HG02623 (cell line): ENCODE results near the gene SCAPER.
A peak's percentile ranks its signal among the peaks of the same experiment; 100 is the strongest.

Source experiments
- ATAC-seq: cut with Tn5 transposase; IDR thresholded peaks from one replicate; pipeline ENCODE4 v1.9.1; 2021; ENCODE audit warnings: moderate library complexity; ENCODE audit not compliant: unreplicated experiment

Gene SCAPER

DNA sequence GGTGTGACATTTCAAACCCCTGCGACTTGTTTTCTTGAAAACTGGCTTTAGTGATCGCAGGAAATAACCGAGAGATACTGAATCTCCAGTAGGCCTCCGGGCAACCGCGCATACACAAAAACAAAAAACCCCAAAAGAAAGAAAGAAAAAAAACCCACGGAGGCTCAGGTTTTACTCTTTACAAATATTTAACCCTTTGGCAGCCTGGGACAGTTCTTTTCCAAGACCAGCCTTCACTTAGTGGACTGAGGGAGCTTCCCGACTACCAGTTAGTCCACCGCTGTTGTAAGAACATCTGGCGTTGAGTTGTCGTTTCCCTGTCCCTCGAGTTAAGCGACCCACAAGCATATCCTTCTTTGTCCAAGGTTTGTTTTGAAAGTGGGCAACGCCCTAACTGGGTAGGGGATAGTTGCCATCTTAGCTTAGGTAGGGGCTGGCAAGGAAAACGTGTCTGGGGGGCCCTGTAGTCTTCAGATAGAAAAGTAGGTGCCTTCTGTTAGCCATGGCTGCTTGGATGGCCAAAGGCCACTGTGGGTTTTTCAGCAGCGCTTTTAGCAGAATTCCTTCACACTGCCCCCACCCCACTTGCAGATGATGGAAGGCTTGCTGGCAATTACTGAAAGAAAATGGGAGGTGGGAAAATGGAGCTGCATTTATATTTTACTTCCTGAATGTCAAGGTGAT is 561.7 kb downstream of the SCAPER start:
- ATAC-seq: no peak

DNA sequence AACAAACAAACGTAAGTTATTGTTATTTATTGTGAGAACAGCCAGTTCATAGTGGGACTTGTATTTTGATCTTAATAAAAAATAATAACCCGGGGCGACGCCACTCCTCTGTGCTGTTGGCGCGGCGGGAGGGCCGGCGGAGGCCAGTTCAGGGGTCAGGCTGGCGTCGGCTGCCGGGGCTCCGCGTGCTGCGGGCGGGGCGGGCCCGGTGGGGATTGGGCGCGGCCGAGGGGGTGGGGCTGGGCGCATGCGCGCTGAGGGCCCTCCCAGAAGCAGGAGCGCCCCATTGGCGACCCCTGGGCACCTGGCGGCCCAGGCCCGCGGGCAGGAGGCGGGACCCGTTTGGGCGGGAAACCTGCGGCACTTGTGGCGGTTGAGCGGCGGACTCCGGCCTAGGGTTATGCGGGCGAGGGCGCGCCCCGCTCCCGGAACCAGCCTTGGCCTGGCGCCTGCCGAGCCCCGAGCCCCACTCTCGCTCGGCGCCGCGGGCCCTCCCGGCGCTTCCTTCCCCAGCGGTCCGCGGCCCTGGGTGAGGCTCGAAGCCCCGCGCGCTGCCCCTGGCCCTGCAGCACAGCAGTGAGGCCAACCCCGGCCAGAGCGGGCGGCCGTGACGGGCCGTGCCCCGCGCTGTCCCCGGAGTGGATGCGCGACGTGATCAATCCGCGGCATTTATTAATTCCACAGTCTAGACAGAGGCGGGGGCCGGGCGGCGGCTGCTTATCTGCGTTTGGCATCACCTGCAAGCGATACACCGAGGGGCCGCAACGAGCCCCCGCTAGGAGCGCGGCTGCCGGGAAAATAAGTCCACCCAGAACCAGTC is 562.5 kb downstream of the SCAPER start:
- ATAC-seq: no peak

DNA sequence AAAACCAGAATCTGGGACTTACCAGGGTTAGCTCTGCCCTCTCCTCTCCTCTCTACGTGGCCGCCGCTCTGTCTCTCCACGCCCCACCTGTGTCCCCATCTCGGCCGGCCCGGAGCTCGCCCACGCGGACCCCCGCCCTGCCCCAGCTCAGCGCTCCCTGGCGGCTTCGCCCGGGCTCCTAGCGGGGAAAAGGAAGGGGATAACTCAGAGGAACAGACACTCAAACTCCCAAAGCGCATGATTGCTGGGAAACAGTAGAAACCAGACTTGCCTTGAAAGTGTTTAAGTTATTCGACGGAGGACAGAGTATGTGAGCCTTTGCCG is 563.1 kb downstream of the SCAPER start:
- no peak for ATAC-seq

DNA sequence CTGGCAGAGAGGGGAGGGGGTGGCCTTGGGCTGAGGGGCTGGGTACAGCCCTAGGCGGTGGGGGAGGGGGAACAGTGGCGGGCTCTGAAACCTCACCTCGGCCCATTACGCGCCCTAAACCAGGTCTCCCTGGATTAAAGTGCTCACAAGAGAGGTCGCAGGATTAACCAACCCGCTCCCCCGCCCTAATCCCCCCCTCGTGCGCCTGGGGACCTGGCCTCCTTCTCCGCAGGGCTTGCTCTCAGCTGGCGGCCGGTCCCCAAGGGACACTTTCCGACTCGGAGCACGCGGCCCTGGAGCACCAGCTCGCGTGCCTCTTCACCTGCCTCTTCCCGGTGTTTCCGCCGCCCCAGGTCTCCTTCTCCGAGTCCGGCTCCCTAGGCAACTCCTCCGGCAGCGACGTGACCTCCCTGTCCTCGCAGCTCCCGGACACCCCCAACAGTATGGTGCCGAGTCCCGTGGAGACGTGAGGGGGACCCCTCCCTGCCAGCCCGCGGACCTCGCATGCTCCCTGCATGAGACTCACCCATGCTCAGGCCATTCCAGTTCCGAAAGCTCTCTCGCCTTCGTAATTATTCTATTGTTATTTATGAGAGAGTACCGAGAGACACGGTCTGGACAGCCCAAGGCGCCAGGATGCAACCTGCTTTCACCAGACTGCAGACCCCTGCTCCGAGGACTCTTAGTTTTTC is 563.6 kb downstream of the SCAPER start:
- no peak for ATAC-seq

DNA sequence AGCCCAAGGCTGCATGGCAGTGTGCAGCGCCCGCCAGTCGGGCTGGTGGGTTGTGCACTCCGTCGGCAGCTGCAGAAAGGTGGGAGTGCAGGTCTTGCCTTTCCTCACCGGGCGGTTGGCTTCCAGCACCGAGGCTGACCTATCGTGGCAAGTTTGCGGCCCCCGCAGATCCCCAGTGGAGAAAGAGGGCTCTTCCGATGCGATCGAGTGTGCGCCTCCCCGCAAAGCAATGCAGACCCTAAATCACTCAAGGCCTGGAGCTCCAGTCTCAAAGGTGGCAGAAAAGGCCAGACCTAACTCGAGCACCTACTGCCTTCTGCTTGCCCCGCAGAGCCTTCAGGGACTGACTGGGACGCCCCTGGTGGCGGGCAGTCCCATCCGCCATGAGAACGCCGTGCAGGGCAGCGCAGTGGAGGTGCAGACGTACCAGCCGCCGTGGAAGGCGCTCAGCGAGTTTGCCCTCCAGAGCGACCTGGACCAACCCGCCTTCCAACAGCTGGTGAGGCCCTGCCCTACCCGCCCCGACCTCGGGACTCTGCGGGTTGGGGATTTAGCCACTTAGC is 564.3 kb downstream of the SCAPER start:
- ATAC-seq: no peak

DNA sequence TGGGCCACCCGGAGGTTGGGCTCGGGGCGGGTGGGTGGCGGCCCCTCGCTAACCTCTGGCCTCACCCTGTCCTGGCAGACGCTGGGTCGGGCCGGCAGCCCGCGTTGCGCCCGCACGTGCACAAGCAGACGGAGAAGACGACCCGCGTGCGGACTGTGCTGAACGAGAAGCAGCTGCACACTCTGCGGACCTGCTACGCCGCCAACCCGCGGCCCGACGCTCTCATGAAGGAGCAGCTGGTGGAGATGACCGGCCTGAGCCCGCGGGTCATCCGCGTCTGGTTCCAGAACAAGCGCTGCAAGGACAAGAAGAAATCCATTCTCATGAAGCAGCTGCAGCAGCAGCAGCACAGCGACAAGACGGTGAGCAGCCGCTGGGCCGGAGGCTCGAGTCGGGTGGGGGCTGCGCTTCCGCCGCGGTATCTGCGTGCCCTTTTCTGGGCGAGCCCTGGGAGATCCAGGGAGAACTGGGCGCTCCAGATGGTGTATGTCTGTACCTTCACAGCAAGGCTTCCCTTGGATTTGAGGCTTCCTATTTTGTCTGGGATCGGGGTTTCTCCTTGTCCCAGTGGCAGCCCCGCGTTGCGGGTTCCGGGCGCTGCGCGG is 564.8 kb downstream of the SCAPER start:
- ATAC-seq: no peak

DNA sequence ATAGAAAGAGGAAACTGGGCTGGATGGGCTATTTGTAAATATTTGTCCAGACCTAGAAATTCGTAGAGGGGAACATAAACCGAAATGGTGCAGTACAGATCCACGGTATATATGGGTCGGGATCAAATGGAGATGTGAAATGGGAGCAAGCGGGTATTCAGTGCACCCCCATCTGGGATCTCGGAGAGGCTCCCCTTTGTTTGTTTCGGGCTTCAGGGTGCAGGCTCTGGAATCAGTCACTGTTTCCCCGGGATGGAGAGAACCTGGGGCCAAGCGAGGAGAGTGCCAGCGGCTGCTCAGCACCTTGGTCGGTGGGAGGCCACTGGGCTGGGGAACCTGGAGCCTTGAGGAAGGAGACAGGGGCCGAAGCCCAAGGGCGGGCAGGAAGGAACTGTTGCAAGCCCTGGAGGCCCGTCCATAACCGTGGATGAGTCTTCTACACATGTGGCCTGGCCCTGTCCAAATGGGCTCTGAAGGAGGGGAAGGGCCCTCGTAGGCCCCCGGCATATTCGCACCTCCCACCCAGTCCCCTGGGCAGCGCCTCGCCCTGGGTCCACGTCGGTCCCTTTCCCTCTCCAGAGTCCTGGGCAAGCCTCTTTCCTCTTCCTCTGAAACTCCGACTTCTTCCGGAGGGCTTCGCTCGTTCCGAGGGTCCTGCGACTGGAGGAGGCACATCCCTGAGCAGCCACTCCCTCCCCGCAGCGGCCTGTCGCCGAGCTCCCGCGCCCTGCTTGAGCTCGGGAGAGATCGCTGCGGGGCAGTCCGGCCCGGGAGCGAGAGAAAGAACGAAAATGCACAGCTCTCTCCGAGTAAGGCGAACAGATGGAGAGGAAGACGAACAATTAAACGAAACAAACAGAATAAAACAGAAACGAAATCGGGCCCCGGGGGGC is 565.6 kb downstream of the SCAPER start:
- no peak for ATAC-seq

DNA sequence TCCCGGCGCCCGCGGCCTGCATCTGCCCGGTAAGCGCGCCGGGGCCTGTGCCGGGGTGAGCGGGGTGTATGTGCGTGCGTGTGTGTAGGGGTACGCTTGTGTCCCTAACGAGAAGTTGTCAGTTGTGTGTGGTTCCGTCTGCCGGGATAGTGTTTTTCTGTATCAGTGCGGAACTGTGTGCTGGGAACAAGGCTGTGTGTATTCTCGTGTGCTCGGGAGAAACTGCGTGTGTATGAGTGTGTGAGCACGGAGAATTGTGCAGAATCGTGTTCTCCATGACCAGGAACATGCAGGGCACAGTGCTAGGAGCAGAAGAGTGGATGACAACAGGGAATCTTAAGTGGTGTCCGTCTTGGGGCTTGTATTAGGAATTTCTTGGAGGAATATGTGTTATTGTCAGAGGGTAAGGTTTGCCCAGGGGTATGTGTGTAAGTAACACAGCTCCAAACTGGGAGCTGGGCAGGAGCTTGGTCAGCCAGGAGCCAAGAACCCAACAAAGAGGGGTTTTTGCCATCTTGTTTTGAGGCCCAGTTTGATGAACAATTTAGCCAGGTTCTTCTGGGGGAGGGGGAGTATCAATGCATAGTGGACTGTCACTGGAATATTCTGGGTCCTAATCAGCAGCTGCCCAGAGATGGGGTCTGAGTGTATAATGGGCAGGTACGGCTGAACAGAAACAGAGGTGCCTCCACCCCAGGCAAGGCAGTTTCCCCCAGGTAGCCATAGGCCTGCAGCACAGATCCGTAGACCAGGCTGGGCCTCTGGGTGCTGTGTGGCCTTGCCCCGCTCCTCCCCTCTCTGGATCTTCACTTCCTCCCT is 566.4 kb downstream of the SCAPER start:
- ATAC-seq: no peak

DNA sequence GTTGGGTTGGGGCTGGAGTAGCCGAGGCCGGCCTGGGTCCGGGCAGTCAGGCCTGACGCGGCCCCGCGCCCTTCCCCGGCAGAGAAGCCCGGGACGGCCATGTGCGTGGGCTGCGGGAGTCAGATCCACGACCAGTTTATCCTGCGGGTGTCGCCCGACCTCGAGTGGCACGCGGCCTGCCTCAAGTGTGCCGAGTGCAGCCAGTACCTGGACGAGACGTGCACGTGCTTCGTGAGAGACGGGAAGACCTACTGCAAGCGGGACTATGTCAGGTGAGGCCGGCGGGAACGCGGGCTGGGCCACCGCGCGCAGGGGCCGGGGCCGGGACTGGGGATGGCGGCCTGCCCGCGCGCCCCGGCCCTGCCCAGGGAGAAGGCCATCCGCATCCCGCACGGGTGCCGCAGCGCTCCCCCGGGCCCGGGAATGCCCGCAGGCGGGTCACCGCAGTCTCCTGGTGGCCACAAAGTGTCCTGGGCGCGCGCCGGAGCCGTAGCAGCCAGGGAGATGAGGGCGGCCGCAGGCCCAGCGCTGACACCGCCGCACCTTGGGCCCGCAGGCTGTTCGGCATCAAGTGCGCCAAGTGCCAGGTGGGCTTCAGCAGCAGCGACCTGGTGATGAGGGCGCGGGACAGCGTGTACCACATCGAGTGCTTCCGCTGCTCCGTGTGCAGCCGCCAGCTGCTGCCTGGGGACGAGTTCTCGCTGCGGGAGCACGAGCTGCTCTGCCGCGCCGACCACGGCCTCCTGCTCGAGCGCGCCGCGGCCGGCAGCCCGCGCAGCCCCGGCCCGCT is 567.2 kb downstream of the SCAPER start:
- no peak for ATAC-seq

DNA sequence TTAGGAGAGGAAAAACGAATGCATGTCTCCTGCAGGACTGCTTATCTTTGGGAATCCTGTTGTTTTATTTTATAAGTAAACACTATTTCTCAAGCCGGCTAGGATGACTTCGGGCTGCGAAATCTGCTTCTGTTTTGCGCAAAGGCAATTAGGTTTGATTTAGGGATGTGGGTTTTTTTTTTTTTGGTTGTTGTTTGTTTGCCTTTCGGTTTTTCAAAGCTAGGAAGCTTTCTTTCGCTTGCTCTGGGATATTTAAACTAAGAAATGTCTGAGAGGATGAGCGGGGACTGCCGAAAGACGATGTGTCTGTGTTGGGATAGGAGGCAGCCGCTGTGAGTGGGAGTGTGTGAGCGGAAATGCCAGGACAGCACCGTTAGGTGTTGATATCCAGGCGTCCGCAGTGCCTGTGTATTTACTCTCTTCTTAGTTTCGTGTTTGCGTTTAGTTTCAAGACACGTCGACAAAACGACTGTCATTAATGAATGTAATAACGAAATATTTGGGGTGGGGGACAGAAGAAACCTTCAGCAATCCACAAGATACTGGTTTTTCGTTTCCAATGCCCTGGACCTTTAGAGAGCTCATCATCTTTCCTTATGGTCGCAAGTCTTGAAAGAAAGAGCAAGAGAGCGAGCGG is 568.0 kb downstream of the SCAPER start:
- no peak for ATAC-seq

DNA sequence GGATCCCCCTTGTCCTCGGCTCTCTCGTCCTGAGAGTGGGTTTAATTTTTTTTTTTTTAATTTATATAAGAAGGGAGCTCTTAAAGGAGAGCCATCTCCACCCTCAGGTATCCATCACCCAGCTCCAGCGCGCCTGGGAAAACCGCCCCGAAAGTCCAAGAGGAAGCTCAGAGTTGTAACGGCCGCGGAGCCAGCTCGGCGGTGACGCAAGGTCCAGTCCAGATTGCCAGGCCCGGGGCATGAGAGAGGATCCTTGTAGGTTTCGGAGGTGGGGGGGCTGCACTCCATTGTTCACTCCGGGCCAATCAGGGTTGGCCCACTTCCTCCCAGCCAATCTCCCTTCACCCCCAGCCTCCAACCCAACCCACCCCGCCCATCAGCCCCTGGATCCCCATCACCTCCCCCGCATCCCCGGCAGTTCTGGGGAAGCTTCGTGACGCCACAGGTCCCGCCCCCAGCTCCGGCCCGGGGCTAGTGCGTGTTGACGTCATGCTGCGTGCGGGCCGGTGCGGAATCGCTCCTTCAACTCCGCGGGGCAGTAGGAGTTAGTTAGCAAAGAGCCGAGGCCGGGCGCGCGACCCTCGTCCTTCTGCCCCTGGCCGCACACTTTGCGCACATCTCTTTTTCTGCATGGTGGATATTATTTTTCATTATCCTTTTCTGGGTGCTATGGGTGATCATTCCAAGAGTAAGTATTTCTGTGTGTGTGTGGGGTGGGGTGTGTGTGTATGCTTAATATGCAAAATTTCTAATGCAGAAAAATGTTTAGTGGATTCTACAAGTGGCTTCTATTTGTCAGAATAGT is 568.7 kb downstream of the SCAPER start, which contains the start of gene ISL2:
Gene ISL2 (plus strand): TSS at position 520 of the 805 bp plus-strand sequence. CDS start 111 bp downstream, at position 631.
- peak; percentile 49 for ATAC-seq

DNA sequence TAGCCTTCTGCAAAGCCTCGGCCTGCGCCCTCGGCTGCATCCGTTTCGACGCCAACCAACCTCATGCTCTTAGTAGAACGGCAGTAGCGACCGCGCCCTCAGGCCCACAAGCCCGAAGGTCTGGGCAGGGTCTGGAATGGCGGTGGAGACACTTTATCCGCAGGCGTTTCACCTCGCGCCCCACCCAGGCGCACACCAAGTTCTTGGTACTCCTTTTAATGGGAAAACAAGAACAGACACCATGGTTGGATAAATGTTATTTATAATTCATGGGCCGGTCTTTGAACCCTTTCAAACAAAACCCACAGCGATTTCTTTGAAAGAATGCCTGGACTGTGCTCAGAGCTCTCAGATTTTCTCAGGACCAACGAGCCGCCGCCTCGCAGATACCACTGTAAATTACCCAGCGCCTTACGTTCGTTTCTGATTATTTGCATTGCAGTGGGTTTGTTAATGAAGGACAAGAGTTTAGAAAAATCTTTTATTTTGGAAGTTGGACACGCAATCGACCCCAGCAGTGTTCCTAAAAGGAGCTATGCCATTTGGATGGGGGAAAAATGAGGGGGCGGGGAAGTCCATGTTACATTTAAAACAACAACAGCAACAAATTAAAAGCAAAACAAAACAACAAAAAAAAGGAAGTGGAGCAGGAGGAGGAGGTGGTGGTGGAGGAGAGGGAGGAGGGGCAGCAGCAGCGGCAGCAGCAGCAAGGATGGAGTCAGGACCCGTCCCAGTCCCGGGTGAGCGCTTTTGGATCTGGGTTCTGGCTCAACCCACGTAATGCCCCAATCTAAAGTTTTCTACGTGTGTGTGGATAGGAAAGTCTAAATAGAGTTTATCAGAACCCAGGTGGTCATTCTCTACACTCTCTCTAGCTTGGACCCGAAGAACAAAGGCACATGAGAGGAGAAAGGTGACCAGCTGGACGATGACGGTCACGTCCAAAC is 569.6 kb downstream of the SCAPER start:
- ATAC-seq: no peak

DNA sequence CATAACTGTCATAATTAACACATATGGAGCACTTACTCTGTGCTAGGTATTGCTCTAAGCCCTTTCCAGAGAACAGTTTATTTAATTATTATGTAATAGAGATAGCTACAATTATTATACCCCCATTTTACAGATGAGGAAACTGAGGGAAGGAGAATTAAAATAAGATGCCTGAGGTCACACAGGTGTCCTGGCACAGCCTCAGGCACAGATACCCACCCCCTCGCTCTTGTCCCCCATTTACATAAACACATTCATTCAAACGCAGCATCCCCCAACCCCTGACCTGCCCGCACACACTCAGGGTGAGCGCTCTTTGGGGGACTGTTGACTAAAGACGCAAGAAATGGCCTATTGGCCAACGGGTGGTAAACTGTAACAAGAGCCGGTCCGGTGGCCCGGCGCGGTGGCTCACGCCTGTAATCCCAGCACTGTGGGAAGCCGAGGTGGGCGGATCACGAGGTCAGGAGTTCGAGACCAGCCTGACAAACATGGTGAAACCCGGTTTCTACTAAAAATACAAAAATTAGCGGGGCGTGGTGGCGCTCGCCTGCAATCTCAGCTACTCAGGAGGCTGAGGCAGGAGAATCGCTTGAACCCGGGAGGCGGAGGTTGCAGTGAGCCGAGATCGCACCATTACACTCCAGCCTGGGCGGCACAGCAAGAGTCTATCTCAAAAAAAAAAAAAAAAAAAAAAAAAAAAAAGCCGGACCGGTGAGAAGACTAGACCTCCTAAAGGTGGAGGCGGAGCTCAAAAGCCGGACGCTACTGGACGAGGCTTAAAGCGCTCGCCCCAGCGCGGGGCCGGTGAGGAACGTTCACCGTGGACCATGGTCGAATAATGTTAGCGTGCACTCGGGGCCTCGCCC is 570.5 kb downstream of the SCAPER start:
- ATAC-seq: no peak

DNA sequence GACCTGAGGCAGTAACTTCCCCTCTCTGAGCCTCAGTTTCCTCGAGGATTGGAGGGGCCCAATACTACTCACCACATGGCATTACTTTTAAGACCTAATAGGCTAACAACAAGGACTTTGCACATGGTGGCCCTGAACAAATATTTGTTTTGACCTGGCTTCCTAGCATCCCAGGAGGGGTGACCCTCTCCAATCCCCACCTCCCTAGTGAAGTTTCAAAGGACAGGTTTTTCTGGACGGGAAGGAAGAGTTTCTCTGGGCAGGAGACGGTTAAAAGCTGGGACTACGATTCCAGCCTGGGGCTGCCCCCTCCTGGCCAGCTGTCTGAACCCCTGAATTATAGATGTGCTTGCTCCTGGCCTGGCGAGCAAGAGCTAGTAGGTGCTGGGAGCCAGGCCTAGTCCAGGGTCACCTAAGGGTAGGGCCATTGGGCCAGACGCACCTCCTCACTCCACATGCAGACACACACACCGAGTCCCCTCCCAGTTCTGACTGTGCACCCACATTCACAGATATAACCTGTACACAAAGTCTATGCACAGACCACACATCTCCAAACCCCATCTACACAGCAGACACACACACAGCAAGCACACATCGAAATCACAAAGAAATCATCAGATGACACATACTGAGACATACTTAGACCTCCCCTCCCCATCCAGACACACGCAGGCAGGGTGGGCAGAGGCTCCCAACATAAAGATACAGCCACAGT is 571.3 kb downstream of the SCAPER start:
- ATAC-seq: no peak

DNA sequence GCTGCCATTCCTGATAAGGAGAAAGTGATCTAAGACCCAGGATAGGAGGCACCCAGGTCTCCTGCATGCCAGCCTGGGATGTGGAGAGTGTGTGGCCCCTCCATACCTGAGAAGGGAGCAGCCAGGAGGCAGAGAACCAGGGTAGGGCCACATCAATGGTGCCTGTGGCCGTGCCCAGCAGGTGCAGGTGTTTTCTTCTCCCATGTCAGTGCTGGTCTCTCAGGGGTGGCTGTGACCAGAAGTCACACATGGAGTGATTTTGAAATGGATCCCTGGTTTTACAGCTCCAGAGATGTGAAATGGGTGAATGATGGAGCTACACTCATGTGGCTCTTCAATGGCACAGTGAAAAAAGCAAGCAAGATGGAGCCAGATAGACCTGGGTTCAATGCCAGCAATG is 571.8 kb downstream of the SCAPER start:
- ATAC-seq: no peak
